ENCODE measurements around the gene ABCC4.
A peak's percentile ranks its signal among the peaks of the same experiment; 100 is the strongest.
"Not testable (repeated sequence)": the region's sequence is repeated elsewhere in the genome, so short reads cannot be mapped to it uniquely, and the experiment has no call there.

The ABCC4 gene

GRCh38 chr13:95206116-95206515 is 95.1 kb downstream of the ABCC4 start:
- H3K27ac ChIP-seq, result no peak overlapping the region
- TF ChIP-seq ZFX (IDR thresholded peaks at IDR 0.05) (no peak), CTCF (conservative IDR thresholded peaks at IDR 0.05) (no peak)

GRCh38 chr13:95204231-95204765 is 97.0 kb downstream of the ABCC4 start:
- no peak overlapping the region for H3K27ac ChIP-seq
- TF ChIP-seq CTCF (conservative IDR thresholded peaks at IDR 0.05) (no peak), ZFX (IDR thresholded peaks at IDR 0.05) (no peak)

GRCh38 chr13:95201814-95202651 is 99.2 kb downstream of the ABCC4 start:
- TF ChIP-seq CTCF (conservative IDR thresholded peaks at IDR 0.05) (no peak), ZFX (IDR thresholded peaks at IDR 0.05) (no peak)
- H3K27ac ChIP-seq, result no peak overlapping the region

- H3K27ac ChIP-seq, result not testable (repeated sequence)
Measured at GRCh38 chr13:95200386-95200957, 100.8 kb downstream of the ABCC4 start.

GRCh38 chr13:95199896-95200295 is 101.4 kb downstream of the ABCC4 start:
- H3K27ac ChIP-seq, result no peak overlapping the region
- no peak for TF ChIP-seq CTCF (conservative IDR thresholded peaks at IDR 0.05)
- TF ChIP-seq ZFX (IDR thresholded peaks at IDR 0.05), result no peak

- H3K27ac ChIP-seq, result not testable (repeated sequence)
Measured at GRCh38 chr13:95198606-95199005, 102.6 kb downstream of the ABCC4 start.

GRCh38 chr13:95197548-95197947 is 103.7 kb downstream of the ABCC4 start:
- TF ChIP-seq ZFX (IDR thresholded peaks at IDR 0.05), result no peak
- no peak for TF ChIP-seq CTCF (conservative IDR thresholded peaks at IDR 0.05)
- peak overlapping the region; percentile 53; the same call in 1 of the 2 replicates for H3K27ac ChIP-seq

- no peak overlapping the region; the same call in 1 of the 2 replicates for H3K27ac ChIP-seq
Measured at GRCh38 chr13:95195146-95195545, 106.1 kb downstream of the ABCC4 start.

More at GRCh38 chr13:95195146-95195545, 106.1 kb downstream of the ABCC4 start:
- TF ChIP-seq ZFX (IDR thresholded peaks at IDR 0.05) (no peak), CTCF (conservative IDR thresholded peaks at IDR 0.05) (no peak)
